Measurements from ENCODE around the gene PTCRA.
"Not testable (repeated sequence)": the region's sequence is repeated elsewhere in the genome, so short reads cannot be mapped to it uniquely, and the experiment has no call there.

PTCRA gene

DNA sequence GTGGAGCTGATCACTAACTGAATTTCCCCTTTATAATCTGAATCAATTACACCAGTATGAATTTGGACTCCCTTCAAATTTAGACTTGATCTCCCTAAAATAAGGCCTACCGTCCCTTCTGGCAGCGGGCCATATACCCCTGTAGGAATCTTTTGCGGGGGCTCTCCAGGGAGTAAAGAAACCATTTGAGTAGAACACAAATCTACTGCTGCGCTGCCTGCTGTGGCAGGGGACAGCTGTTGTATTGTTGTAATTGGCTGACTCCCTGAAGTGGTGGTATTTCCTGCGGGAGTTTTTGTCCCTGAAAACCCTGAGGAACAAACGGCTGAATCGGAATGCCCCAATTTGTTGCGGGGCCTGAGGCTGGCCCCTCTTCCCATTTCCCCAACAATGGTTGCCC, 16.0 kb upstream of the PTCRA start:
- intact Hi-C loops (cut with DNase I) = loop anchor here (5.0 kb wide), 1 partner anchor 242 kb away; no protein-coding TSS in a partner anchor
- no peak for DNase-seq

DNA sequence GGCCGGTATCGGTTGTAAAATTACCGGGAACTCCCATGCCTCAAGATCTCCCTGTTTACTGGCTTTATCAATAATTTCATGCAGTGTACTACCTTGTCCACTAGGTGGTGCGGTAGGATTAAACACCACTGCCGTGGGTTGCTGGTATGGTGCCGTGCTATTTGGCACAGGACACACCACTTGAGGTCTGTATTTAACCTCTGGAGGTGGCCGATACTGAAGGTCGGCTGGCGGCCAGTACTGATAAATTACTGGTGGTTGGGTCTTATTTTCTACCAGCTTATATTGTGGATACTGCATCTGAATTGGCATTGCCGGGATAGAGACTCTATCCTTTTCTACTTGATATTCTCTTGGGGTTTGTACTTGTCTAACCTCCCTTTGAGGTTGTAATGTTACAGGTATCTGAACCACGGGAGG, 14.3 kb upstream of the PTCRA start:
- intact Hi-C loops (cut with DNase I) = loop anchor here (5.0 kb wide), 1 partner anchor 241 kb away; no protein-coding TSS in a partner anchor
- DNase-seq = peak; percentile 35 to 91 (median 72)

DNA sequence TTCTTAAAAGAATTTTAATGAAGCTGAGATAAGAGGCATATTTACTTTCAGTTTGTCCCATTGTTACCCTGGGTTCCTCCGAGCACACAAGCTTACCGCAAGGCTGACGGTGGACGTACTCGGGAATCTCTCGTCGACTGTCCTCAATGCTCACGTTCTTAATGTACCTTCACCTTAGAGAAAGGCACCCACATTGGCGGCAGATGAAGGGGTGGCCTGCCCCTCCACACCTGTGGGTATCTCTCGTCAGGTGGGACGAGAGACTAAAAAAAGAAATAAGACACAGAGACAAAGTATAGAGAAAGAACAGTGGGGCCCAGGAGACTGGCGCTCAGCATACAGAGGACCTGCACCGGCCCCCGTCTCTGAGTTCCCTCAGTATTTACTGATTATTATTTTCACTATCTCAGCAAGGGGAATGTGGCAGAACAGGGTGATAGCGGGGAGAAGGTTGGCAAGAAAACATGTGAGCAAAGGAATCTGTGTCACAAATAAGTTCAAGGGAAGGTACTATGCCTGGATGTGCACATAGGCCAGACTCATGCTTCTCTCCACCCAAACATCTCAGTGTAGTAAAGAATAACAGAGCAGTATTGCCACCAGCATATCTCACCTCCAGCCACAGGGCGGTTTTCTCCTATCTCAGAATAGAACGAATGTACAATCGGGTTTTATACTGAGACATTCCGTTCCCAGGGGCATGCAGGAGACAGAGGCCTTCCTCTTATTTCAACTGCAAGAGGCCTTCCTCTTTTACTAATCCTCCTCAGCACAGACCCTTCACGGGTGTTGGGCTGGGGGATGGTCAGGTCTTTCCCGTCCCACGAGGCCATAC, 13.2 kb upstream of the PTCRA start:
- intact Hi-C loops (cut with DNase I) = loop anchor here (5.0 kb wide), 1 partner anchor 240 kb away; no protein-coding TSS in a partner anchor
- DNase-seq = not testable (repeated sequence)

DNA sequence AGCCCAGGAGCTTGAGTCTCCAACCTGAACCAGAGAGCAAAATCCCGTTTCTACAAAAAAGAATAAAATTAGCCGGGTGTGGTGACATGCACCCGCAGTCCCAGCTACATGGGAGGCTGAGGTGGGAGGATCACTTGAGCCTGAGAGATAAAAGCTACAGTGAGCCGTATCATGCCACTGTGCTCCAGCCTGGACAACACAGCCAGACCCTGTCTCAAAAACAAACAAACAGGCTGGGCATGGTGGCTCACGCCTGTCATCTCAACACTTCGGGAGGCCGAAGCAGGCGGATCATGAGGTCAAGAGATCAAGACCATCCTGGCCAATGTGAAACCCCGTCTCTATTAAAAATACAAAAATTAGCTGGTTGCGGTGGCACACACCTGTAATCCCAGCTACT, 11.4 kb upstream of the PTCRA start:
- DNase-seq = no peak
- intact Hi-C loops (cut with DNase I) = loop anchor here (5.0 kb wide), 1 partner anchor 238 kb away; no protein-coding TSS in a partner anchor

DNA sequence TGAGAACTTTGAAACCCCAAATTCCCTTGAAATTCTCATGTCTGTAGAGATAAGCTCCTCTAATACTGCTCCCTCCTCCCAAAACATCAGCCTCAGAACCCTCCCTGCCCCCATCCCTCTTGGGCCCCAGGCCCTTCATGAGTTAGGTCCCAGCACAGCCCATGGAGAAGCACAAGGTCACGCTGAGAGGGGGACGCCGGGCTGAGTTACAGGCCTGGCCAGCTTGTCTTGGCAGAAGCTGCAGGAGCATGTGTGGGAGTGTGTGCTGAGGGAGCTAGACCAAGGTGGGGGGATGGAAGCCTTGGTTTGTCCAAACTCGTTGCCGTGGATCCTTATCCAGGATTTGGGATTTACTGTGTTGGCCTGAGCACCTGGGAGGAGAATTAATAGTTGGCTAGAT, 8.5 kb upstream of the PTCRA start:
- peak in 1 of 42 donors; percentile 14 for DNase-seq
- intact Hi-C loops (cut with DNase I) = no loop called here

DNA sequence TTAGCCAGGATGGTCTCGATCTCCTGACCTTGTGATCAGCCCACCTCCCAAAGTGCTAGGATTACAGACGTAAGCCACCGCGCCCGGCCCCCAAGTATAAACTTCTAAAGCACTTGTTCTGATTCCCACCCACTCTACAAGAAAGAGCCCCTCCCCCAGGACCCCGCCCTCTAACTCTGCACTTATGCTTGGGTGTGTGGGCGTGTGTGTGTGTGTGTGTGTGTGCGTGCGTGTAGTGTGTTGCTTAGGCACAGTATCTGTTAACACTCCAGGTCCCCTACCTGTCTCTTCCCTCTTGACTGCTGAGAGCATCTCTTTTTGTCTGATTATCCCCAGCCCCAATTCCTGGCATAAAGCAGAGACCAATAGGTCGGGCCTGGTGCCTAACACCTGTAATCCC, 6.0 kb upstream of the PTCRA start:
- intact Hi-C loops (cut with DNase I) = no loop called here
- peak in 9 of 42 donors; percentile 17 to 50 (median 31) for DNase-seq

DNA sequence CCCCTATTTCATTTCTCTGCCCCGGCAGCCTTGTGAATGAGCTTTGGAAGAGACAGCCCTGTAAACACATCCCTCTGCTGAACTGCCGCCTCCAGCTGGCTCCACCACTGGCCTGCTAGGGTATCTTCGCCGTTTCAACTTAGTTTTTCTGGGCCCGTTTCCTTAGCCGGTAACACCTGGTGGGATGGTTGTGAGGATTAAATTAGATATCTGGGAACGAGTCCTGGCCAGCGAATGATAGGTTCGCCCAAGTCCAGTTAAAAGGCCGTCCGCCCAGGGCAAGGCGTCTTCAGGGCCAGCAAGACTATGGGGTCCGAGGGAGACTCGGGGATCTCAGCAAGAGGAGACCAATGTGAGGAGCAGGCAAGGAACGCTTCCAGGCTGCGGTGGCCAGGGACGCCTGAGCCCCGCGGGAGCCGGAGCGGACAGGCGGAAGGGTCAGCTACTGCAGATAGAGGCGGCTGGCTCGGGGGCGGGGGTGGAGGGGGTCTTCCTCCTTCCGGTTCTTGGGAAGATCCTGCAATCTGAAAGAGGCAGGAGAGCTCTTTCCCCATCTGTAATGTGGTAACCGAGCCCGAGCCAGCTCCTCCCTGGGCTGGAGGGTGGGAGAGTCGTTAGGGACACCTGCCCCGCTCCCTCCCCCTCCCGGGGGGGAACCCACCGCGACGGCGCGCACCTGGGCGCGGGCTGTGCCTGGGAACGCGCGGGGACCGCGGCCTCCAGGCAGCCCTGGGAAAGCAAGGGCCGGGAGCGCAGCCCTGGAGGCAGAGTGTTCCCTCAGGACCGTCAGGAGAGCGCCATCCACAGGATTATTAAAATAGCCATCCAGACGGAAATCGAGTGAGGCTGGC, 4.5 kb upstream of the PTCRA start:
- intact Hi-C loops (cut with DNase I) = no loop called here
- DNase-seq = peak in 1 of 42 donors; percentile 12

DNA sequence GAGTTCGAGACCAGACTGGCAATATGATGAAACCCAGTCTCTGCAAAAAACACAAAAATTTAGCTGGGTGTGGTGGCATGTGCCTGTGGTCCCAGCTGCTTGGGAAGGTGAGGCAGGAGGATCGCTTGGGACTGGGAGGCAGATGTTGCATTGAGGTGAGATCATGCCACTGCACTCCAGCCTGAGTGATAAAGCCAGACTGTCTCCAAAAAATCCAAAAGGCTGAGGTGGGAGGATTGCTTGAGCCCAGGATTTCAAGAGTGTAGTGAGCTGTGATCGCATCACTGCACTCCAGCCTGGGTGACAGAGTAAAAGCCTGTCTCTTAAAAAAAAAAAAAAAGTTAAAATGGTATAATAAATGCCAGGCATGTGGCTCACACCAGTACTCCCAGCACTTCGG, 1.3 kb upstream of the PTCRA start:
- intact Hi-C loops (cut with DNase I) = no loop called here

DNA sequence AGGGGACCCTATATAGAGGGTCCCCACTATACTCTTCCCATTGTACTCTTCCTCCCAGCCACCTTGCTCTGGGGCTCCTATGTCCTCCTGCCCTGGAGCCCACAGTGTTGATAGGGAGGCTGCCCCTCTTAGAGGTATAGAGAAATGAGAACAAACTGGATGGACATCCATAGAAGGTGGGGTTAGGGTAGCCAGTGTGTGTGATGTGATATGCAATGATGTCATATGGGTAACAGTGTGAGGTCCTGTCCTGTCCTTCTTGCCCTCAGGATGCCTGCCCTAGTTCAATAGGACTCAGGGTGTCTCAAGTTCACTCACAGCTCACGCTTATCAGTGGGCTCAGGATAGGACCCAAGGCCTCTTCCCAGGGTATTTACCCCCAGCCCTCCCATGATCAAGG, 435 bp downstream of the PTCRA start:
- DNase-seq = no peak
- intact Hi-C loops (cut with DNase I) = no loop called here

More for the DNA sequence above, 1.3 kb upstream of the PTCRA start:
- no peak for DNase-seq

DNA sequence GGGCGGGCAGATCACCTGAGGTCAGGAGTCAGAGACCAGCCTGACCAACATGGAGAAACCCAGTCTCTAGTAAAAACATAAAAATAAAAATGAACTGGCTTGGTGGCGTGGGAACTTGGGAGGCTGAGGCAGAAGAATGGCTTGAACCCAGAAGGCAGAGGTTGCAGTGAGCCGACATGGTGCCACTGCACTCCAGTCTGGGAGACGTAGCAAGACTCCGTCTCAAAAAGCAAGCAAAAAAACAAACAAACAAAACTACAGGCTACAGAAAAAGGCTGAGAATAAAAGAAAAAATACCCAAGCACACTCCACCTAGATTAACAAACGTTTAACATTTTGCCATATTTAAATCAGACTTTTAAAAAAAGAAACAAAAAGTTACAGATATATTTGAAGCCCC, 5.9 kb downstream of the PTCRA start:
- intact Hi-C loops (cut with DNase I) = no loop called here
- no peak for DNase-seq

DNA sequence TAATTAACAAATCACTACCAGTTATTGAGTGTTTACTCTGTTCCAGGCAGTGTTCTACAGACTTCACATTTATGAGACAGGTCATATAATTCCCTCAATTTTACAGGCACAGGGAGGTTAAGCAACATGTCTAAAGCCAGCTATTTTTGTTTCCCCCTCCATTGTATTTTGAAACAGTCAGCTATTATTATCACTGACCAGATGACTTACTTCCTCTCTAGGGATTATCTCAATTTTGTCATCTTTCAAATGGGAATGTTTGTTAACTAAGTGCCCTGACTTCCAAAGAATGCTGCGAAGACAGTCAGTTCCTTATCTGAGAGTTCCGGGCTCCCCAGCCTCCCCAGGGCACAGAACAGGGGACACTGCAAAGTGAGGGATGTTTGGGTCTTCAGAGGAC, 7.8 kb downstream of the PTCRA start:
- DNase-seq = no peak
- intact Hi-C loops (cut with DNase I) = no loop called here

DNA sequence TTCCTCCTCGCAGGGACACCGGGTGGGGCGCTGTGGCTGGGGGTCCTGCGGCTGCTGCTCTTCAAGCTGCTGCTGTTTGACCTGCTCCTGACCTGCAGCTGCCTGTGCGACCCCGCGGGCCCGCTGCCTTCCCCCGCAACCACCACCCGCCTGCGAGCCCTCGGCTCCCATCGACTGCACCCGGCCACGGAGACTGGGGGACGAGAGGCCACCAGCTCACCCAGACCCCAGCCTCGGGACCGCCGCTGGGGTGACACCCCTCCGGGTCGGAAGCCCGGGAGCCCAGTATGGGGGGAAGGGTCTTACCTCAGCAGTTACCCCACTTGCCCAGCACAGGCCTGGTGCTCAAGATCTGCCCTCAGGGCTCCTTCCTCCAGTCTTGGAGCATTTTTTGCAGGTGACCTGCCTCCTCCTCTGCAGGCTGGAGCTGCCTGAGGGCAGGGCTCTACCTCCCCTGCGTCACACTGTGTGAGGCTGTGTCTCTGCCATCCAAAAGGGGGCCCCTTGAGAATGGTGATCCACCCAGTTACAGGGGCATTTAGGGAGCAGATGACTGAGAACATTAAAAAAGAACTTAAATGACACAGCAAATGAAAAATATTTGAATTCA, 9.5 kb downstream of the PTCRA start:
- no peak for DNase-seq
- intact Hi-C loops (cut with DNase I) = no loop called here

DNA sequence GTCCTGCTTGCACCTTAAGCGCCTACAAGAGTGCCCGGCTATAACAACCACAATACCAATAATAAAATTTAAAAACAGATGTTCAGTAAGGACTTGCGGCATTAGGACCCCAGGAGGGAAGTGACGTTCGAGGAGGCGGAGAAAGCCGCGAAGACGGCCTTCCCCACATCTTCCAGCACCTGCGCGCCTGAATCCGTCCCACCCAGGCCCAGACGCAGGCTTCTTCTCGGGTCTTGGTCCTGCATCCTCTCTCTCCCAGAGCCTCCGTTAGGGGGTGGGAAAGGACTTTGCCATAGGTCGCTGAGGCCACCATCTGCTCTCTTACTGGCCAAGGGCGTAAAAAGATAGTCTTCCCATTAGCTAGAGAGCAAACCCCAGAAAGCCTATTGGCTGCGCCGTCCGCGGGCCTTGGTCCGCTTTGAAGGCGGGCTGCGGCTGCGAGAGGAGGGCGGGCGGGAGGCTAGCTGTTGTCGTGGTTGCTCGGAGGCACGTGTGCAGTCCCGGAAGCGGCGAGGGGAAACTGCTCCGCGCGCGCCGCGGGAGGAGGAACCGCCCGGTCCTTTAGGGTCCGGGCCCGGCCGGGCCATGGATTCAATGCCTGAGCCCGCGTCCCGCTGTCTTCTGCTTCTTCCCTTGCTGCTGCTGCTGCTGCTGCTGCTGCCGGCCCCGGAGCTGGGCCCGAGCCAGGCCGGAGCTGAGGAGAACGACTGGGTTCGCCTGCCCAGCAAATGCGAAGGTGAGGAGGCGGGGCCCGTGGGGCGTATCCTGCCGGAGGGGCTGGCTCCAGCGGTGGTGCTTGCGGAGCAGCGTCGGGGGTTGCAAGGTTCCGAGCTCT, 13.3 kb downstream of the PTCRA start, which contains the start of gene CNPY3:
Gene CNPY3 (plus strand): TSS at position 495 of the 835 bp plus-strand sequence. CDS start 91 bp downstream, at position 586.
- peak; percentile 86 to 97 (median 93) for DNase-seq
- intact Hi-C loops (cut with DNase I) = no loop called here

DNA sequence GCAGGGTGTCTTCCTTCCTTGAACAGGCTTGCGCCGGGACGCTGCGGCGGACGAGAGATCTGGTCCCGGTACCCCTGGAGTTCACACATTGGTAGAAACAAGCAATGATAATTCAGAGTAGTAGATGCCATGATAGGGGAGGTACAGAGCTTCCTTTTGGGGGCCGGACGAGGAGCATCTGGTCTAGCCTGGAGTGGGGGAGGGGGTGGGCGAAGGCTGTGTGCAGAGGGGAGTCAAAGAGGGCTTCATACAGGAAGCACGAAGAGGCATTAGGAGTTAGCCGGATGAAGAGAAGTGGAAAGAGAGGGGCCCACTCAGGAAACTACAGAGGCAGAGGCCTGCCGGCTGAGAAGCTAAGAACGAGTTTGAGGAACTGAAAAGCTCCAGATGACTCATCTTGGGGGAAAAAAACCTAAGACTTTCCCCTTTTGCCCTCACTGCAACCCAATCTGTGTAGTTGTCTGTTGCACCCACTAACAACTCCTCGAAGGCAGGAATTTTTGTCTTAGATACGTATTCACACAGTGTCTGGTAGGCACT, 14.0 kb downstream of the PTCRA start:
- intact Hi-C loops (cut with DNase I) = no loop called here

DNA sequence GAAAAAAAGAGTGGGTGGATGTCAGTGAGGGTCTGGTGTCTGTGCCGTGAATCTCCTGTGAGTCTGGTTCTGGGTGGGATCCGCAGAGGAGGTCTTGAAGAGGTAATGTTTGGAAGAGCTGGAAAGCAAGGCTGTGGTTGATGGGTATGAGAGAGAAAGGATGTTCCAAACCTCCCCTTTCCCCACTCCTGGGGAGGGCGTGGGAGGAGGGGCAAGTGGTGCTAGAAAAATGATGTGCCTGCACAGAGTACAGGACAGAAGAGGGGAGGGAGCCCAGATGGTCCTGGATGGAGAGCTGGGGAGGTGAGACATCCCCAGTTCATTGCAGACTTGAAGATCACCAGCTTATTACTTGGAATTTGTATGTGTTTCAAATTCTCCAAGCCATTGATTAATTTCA, 16.6 kb downstream of the PTCRA start:
- intact Hi-C loops (cut with DNase I) = no loop called here
- no peak for DNase-seq

More for the DNA sequence above, 14.0 kb downstream of the PTCRA start:
- DNase-seq = peak in 33 of 42 donors; percentile 6 to 72 (median 35)

DNA sequence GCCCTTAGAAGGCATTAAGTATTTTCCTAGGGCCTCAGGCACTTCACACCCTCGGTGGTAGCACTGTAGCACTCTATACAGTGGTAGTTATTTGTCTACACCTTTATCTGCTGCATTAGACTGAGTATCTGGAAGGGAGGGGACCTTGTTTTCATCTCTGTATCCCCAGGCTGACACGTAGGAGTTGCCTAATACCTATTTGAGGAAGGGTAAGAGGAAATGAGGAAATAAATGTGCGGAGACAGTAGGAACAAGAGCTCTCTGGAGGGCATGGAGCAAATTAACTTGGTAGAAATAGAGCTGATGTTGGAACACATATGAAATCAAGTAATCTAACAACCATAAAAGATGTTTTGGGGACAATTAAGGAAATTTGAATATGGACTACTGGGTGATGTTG, 17.4 kb downstream of the PTCRA start:
- DNase-seq = no peak
- intact Hi-C loops (cut with DNase I) = no loop called here

DNA sequence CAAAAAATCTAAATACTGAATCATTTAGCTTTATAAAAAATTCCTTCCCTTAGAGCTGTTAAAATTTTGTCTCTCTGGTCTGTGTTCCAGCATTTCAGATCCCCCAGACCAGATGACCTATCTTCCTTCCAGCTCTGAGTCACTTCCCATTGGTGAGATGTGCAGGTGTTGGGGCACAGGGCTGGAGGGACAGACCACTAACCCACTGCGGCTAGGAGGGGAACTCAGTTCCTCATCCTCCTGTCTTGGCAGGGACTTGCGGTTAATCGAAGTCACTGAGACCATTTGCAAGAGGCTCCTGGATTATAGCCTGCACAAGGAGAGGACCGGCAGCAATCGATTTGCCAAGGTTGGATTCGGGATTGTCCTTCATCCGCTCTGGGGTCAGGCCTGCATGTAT, 19.5 kb downstream of the PTCRA start:
- intact Hi-C loops (cut with DNase I) = no loop called here
- no peak for DNase-seq

DNA sequence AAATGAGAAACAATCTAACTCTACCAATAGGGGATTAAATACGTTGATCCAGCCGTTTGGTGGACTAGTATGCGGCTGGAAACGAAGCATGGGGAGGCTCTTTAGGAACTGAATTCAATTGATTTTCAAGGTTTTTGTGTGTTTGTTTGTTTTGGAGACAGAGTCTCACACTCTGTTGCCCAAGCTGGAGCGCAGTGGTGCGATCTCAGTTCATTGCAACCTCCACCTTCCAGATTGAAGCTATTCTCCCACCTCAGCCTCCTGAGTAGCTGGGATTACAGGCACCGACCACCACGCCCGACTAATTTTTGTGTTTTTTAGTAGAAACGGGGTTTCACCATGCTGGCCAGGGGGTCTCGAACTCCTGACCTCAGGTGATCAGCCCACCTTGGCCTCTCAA, 20.5 kb downstream of the PTCRA start:
- intact Hi-C loops (cut with DNase I) = no loop called here

More for the DNA sequence above, 20.5 kb downstream of the PTCRA start:
- no peak for DNase-seq

Measured in head of caudate nucleus (tissue), 42 donors.